Epithelial cell of proximal tubule (primary cell): ENCODE measurements around the gene CDCP2. TPM values are rescaled to one million over a fixed set of nuclear protein-coding genes. Genes with fewer than 3 reads are reported as not detected.

ENCODE experiments used
- DNase-seq: peaks from one replicate; pipeline ENCODE4 v3.0.0-alpha.2; 2011; ENCODE audit warnings: low read depth
- H3K4me3 ChIP-seq: 2 replicates; pipeline ENCODE4 v1.5.1; 2011; ENCODE audit warnings: low read depth, mild to moderate bottlenecking, low read length
- total RNA-seq: library from RNA; depleted of rRNA; stranded (reverse); fragments of >200 nt; gene quantifications from 2 replicates; pipeline ENCODE4 v1.2.3, GENCODE V29; 2015
- TF ChIP-seq, protein P1 (sequence below): conservative IDR thresholded peaks from 2 replicates; pipeline ENCODE4 v1.5.1; 2012; ENCODE audit warnings: low read depth, mild to moderate bottlenecking, low read length

CDCP2 gene
- total RNA-seq, 1 donor from 2014 or later: not detected

DNA sequence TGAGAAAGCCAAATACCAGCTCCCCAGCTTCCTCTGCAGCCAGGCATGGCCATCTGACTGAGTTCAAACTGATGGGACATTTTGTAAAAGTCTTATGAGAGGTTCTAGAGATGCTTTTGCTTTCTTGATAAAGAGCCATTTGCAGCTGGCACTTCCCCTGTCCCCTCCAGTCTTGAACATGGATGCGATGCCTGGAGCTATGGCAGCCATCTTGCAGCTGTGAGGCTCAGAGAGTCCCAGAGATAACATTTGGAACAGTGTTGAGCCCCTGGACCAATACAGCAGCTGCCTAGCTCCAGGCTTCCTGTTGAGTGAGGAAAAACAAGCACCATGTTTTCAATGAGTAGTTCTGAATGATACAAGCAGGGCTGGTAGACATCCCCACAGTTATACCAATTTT lies 13.8 kb downstream of the CDCP2 start:
- no peak for DNase-seq
- H3K4me3 ChIP-seq: no peak overlapping the region
- TF ChIP-seq, protein P1, sequence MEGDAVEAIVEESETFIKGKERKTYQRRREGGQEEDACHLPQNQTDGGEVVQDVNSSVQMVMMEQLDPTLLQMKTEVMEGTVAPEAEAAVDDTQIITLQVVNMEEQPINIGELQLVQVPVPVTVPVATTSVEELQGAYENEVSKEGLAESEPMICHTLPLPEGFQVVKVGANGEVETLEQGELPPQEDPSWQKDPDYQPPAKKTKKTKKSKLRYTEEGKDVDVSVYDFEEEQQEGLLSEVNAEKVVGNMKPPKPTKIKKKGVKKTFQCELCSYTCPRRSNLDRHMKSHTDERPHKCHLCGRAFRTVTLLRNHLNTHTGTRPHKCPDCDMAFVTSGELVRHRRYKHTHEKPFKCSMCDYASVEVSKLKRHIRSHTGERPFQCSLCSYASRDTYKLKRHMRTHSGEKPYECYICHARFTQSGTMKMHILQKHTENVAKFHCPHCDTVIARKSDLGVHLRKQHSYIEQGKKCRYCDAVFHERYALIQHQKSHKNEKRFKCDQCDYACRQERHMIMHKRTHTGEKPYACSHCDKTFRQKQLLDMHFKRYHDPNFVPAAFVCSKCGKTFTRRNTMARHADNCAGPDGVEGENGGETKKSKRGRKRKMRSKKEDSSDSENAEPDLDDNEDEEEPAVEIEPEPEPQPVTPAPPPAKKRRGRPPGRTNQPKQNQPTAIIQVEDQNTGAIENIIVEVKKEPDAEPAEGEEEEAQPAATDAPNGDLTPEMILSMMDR: no peak

DNA sequence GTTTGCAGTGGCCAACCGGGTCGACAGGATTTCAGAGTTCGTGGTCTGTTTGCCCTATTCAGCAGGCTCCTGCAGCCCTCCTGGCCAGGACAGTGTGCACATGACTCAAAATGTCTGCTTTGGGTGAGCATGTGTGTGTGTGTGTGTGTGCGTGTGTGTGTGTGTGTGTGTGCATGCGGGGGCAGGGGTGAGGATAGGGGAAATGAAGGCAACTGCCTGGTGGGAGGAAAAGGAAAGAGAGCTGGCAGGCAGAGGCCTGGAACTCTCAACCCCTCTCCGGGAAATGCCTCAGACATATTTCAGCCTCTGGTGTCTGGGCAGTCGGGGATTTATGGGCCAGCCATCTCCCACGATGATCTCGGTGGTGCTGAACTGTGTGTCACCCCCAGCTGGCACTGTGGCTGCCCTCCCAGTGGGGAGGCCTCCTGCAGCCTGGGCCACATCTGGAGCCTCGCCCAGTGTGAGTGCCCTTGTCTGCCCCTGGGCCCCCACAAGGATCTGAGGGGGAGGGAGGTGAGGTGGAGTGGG lies 15.2 kb downstream of the CDCP2 start:
- TF ChIP-seq, protein P1: no peak
- H3K4me3 ChIP-seq: no peak overlapping the region
- DNase-seq: no peak

DNA sequence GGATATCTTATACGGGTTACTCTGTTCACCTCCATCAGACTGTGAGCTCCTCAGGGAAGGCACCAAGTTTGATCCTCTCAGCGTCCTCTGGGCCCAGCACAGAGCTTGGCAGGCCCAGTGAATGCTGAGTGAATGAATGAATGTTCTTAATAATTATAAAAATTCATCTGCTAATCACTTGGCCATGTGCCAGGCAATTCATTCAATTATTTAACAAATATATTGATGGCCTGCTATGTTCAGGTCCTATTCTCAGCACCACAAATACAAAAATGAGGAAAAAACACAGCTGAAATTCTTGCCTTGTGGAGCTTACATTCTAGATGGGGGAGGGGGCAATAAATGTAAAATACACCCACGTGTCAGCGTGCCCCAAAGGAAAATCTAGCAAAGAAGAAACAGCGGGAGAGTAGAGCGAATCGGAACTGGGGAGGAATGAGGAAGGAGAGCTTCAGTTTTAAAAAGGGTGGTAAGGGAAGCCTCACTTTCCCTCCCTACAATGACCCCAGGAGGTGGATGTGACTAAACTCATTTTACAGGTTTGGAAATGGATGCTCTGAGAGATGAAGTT lies 15.8 kb downstream of the CDCP2 start:
- TF ChIP-seq, protein P1: no peak
- H3K4me3 ChIP-seq: no peak overlapping the region

DNA sequence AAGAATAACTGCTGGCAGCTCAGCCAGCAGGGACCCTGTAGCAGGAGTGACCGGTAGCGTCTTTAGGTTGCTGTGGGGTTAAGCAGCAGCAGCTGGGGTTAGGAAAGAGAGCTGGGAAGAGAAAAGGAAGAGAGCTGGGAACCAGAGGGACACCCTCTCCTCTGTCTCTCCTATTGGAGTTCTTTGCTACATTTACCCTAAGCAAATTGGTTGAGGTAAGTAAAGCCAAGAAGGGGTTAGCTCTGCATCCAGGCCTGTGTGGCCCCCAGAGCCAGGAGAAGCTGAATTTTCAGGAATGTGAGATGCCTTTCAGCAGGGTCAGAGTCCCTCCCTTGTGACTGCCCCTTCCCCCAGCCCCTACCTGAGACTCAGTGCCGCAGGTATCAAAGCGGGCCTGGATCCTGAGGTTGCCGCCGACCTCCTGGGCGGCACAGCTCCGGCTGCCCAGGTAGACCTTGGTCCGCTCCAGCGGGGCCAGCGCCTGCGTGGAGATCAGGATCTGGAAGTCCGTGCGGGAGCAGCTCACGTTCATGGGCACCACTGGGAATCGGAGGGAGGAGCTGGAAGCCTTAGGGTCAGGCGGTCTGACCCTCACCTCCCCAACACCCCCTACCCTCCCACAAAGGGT lies 16.4 kb downstream of the CDCP2 start:
- no peak for DNase-seq
- TF ChIP-seq, protein P1: no peak
- H3K4me3 ChIP-seq: no peak overlapping the region

More for the DNA sequence above, 15.8 kb downstream of the CDCP2 start:
- no peak for DNase-seq

DNA sequence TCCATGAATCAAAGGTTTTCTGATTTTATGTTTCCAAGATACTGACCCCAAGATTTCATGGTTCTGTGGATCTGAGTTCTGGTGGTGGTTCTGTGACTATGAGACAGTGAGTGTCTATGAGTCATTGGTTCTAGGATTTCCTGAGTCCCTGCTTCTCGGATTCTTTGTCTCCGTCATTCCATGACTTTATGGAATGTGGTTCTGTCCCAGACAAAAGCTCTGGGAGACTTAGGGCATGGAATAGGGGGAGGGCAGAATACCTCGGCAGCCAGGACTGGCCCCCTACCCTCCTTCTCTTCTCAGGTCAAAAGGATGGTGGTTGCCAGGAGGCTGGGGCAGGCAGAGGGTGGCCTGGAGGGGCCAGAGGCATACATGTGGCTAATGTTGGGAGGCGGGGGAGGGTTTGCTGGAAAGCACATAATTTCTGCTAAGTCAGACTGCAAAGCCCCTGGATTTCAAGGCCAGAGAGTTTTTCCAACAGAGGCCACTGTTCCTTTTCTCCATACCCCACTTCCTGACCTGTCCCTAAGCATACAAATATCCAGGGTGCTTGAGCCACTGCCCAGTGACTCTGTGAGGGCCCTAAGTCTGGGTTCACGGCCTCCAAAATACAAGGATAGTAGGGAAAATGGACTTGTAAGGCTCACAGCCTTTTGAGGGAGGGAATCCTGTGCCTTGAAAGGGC lies 17.2 kb downstream of the CDCP2 start:
- DNase-seq: no peak
- TF ChIP-seq, protein P1: no peak
- no peak overlapping the region for H3K4me3 ChIP-seq

DNA sequence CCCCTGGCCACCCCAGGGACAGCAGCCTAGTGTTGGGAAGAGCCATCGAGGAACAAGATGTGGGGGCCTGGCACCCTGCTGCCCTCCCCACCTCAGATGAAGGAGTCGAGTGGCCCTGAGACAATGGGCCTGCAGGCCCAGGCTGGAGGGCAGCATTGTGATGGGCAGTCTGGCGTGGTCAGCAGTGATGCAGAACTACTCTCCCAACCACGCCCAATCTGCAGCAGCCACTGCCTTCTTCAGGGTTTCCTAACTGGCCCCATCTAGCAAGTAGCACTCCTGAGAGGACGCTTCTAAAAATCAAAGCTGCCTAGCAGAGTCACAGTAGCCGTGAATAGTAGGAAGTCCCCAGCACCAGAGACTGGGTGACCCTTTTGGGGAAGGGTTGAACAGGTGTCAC lies 18.5 kb downstream of the CDCP2 start:
- no peak for DNase-seq
- H3K4me3 ChIP-seq: no peak overlapping the region
- TF ChIP-seq, protein P1: no peak
